NCI-H1092 treated with DMSO at 0.1 percent for 48 hours (cell line): ENCODE measurements around the gene TMEM132E.

ENCODE experiments used
- DNase-seq: peaks from one replicate; lab custom pipeline; 2025; lab: John Stamatoyannopoulos, UW

TMEM132E gene

GRCh38 chr17:34665819-34666763 lies 86.7 kb downstream of the TMEM132E start:
- DNase-seq: peak; percentile 66

- DNase-seq: no peak
These were observed 88.3 kb downstream of the TMEM132E start for GRCh38 chr17:34667656-34668055.

- no peak for DNase-seq
These were observed 88.8 kb downstream of the TMEM132E start for GRCh38 chr17:34668206-34668605.

GRCh38 chr17:34669511-34669910 lies 90.1 kb downstream of the TMEM132E start:
- no peak for DNase-seq

- DNase-seq: no peak
These were observed 91.2 kb downstream of the TMEM132E start for GRCh38 chr17:34670618-34671017.

GRCh38 chr17:34671191-34671590 lies 91.8 kb downstream of the TMEM132E start:
- DNase-seq: no peak

GRCh38 chr17:34672176-34672785 lies 92.9 kb downstream of the TMEM132E start:
- no peak for DNase-seq

GRCh38 chr17:34673516-34673915 lies 94.1 kb downstream of the TMEM132E start:
- DNase-seq: peak; percentile 59

- peak; percentile 89 for DNase-seq
These were observed 94.9 kb downstream of the TMEM132E start for GRCh38 chr17:34673995-34674890.

GRCh38 chr17:34675143-34675542 lies 95.8 kb downstream of the TMEM132E start:
- no peak for DNase-seq

GRCh38 chr17:34675605-34676004 lies 96.2 kb downstream of the TMEM132E start:
- DNase-seq: no peak

GRCh38 chr17:34680151-34680550 lies 100.8 kb downstream of the TMEM132E start:
- no peak for DNase-seq

- DNase-seq: no peak
These were observed 102.9 kb downstream of the TMEM132E start for GRCh38 chr17:34682305-34682704.

- no peak for DNase-seq
These were observed 104.0 kb downstream of the TMEM132E start for GRCh38 chr17:34683390-34683789.
